ENCODE results near the gene FIGNL1.

GRCh38 chr7:50463035-50463434, 12.9 kb upstream of the FIGNL1 start:
- TF ChIP-seq POLR2AphosphoS5 (IDR thresholded peaks at IDR 0.05; ENCODE audit: low read depth) (no peak), CTCF (IDR thresholded peaks at IDR 0.05; ENCODE audit: insufficient read depth, low read length) (no peak)

Data from HL-60 (cell line).